GM10266 (cell line): ENCODE results near the gene EYS.
"Not testable (repeated sequence)": the region's sequence is repeated elsewhere in the genome, so short reads cannot be mapped to it uniquely, and the experiment has no call there.

Experiments
- DNase-seq: peaks from one replicate; pipeline ENCODE4 v3.0.0; 2012; ENCODE audit errors: extremely low spot score
- TF ChIP-seq, protein P1 (sequence below): IDR thresholded peaks from 2 replicates; pipeline ENCODE4 v1.5.1; 2012; ENCODE audit warnings: mild to moderate bottlenecking, low read depth; ENCODE audit not compliant: control insufficient read depth, insufficient read depth; ENCODE audit errors: missing control alignments

EYS gene

DNA sequence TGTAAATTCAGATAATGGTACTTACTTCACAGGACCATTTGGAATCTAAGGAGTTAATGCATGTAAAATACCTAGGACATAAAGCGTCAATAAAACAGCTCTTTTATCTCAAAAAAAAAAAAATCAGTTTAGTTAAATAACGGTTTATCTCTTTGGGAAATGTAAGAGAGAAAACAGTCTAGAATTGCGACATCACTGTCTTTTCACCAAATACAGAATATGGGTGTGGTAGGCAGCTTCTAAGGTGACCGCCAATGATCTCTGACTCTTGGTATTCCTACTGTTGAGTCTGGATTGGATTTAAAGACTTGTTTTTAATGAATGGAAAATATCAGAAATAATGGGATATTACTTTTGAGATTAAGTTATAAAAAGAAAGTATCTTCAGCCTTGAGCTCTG, 111.5 kb downstream of the EYS start:
- no peak for DNase-seq
- TF ChIP-seq, protein P1, sequence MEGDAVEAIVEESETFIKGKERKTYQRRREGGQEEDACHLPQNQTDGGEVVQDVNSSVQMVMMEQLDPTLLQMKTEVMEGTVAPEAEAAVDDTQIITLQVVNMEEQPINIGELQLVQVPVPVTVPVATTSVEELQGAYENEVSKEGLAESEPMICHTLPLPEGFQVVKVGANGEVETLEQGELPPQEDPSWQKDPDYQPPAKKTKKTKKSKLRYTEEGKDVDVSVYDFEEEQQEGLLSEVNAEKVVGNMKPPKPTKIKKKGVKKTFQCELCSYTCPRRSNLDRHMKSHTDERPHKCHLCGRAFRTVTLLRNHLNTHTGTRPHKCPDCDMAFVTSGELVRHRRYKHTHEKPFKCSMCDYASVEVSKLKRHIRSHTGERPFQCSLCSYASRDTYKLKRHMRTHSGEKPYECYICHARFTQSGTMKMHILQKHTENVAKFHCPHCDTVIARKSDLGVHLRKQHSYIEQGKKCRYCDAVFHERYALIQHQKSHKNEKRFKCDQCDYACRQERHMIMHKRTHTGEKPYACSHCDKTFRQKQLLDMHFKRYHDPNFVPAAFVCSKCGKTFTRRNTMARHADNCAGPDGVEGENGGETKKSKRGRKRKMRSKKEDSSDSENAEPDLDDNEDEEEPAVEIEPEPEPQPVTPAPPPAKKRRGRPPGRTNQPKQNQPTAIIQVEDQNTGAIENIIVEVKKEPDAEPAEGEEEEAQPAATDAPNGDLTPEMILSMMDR = no peak

DNA sequence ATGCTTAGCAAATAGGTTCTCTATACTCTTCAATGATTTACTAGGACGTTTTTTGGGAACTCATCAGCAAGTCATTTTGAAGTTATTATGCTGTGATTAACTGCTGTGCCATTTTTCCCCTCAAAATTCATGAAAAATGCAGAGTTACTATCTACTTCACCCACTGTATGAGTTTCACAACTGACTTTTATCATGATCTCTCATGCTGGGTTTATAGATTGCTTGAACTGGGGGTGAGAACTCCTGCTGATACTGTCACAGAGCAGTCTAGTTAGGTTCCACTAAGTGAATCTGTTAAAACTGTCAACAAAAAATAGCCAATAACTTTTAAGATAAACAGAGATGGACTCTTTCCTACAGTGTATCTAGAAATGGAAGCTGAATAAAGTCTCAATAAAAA, 136.7 kb downstream of the EYS start:
- TF ChIP-seq, protein P1 = no peak
- no peak for DNase-seq

DNA sequence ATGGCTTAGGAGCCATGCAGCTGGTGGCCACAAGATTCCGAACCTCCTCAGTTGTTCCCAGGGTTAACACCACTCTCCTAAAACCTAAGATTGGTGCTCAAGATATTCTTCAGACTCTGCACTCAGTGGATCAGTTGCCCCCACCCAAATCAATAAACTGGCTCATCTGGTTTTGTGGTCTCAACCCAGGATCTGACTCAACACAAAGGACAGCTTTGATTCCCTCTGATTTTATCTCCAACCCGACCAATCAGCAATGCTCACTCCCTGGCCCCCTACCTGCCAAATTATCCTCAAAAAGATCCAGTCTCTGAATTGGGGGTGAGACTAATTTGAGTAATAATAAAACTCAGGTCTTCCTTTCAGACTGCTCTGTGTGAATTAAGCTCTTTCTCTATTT, 137.5 kb downstream of the EYS start:
- no peak for DNase-seq
- TF ChIP-seq, protein P1 = no peak

DNA sequence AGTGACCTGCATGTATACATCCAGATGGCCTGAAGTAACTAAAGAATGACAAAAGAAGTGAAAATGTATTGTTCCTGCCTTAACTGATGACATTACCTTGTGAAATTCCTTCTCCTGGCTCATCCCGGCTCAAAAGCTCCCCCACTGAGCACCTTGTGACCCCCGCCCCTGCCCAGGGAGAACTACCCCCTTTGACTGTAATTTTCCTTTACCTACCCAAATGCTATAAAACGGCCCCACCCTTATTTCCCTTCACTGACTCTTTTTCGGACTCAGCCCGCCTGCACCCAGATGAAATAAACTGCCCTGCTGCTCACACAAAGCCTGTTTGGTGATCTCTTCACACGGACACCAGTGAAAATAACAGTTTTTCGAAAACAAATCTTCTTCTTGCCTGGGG, 138.0 kb downstream of the EYS start:
- DNase-seq = not testable (repeated sequence)

DNA sequence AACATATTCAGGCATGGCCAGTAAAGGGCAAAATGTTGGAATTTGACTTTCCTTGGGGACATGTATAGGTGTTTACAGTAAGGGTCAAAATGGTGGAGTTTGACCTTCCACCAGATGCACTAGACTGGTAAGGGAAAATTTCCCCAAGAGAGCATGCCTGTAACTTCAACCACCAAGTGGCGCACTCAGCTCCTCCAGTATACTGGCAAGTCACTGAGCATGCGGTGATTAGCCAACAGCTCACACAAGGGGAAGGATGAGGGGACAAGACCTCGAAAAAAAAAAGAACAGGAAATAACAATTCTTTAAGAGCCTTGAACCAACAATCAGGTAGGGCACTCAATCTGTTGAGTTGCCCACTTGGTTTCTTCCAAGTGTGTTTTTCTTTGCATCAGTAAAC, 140.9 kb downstream of the EYS start:
- TF ChIP-seq, protein P1 = no peak
- DNase-seq = no peak

DNA sequence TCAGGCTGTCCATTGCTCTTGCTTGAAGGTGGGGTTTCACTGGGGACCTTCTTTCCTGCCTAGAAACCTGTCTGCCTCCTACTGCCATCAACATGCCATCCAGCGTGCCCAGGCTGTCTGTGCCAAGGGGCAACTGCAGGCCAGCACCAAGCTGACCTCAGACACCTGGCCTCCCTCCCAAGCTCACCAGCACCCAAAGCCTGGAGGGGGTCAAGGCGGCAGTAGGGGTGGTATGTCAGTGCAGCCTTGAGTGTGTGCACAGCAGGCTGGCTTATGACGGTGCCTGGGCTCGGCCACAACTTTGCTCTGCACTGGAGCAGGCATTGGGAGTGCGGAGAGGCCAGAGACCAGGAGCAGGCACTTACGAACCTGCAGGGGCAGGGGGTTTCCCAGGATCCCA, 149.0 kb downstream of the EYS start:
- DNase-seq = no peak
- TF ChIP-seq, protein P1 = no peak

DNA sequence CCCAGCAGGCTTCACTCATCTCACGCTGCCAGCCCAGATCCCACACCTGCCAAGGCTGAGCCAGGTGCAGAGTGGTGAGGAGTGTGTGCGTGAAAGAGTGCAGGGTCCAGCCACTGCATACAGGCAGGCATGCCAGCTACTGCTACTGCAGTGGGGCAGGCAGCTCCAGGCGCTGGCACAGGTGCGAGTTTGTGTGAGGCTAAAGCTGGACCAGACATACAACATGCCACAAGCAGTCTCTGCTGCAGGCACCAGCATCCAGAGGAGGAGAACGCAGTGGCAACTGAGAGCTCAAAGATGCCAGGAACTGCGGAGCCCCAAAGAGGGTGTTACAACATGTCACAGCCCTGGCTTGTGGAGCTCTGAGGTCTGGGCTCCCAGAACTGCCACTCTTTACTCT, 149.8 kb downstream of the EYS start:
- TF ChIP-seq, protein P1 = no peak
- DNase-seq = no peak

DNA sequence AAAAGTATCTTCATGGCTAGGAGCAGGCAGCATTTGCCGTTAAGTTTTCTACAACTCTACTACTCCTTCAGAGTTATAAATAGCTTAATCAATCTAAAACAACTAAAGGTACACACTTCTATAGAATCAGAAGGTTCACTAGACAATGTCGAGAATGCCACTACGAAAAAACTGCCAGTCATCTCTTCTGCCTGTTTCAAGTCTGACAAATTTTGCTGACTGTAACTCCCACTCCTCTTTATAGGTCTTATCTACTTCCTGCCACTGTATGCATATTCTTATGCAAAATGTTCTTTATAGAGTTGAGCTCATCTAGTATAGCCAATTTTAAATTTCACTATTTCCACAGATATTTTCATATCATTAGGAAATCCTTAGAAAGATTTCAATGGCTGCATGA, 160.1 kb downstream of the EYS start:
- TF ChIP-seq, protein P1 = no peak
- DNase-seq = no peak
